SK-N-SH (cell line): ENCODE results near the gene BCL7B. TPM values are rescaled to one million over a fixed set of nuclear protein-coding genes. Genes with fewer than 3 reads are reported as not detected.

ENCODE experiments used
- CTCF ChIA-PET: fragments of 300-600, 350-600 bp; formaldehyde crosslinking; extraction: SDS; loops from one replicate; lab custom pipeline; 2021; lab: Yijun Ruan, JAX
- POLR2A ChIA-PET: fragments of 350-600 bp; sonication (Branson Sonifier 250); formaldehyde crosslinking; extraction: SDS; loops from one replicate; lab custom pipeline; 2020; ENCODE audit warnings: antibody characterized with exemption, inconsistent platforms; lab: Yijun Ruan, JAX
- DNase-seq: peaks from one replicate; pipeline ENCODE4 v3.0.0; 2012
- H2AFZ ChIP-seq: fragments of 200-600 bp; sonication (generic); 2 replicates; pipeline ENCODE4 v1.8.1; 2016; ENCODE audit warnings: antibody characterized with exemption, mild to moderate bottlenecking, low read depth
- H3F3A ChIP-seq: fragments of 200-600 bp; sonication (generic); replicated peaks from 2 replicates; pipeline ENCODE3; 2016; ENCODE audit warnings: antibody characterized with exemption, mild to moderate bottlenecking; ENCODE audit not compliant: insufficient read depth
- H3K27ac ChIP-seq, 2 experiments: fragments of 200-500 bp in 1 of 2; fragments of 200-600 bp in 1 of 2; sonication (Bioruptor generic) in 1 of 2; sonication (generic), shearing (Covaris generic) in 1 of 2; 2 replicates each; pipeline versions ENCODE4 v1.5.1 to v1.6.1; 2014 to 2016; ENCODE audit warnings: low read depth in 2 of 2, inconsistent platforms in 1 of 2, low read length in 1 of 2, mild to moderate bottlenecking in 1 of 2, mixed read lengths in 1 of 2
- H3K27me3 ChIP-seq: fragments of 200-600 bp; sonication (generic), shearing (Covaris generic); 2 replicates; pipeline ENCODE4 v1.6.1; 2016; ENCODE audit warnings: mixed run types; ENCODE audit not compliant: insufficient read depth
- H3K36me3 ChIP-seq, 2 experiments: fragments of 200-500 bp in 1 of 2; fragments of 200-600 bp in 1 of 2; sonication (Bioruptor generic) in 1 of 2; sonication (generic) in 1 of 2; replicated peaks in 1 of 2; 2 replicates each; pipeline versions ENCODE3 to v1.5.1; 2014 to 2016; ENCODE audit warnings: low read length in 1 of 2, mild to moderate bottlenecking in 1 of 2; ENCODE audit not compliant: insufficient read depth in 2 of 2, control insufficient read depth in 1 of 2
- H3K4me1 ChIP-seq, 2 experiments: fragments of 200-500 bp in 1 of 2; fragments of 200-600 bp in 1 of 2; sonication (Bioruptor generic) in 1 of 2; sonication (generic), shearing (Covaris generic) in 1 of 2; 2 replicates each; pipeline versions ENCODE4 v1.5.1 to v1.6.1; 2014 to 2016; ENCODE audit warnings: low read depth in 1 of 2, low read length in 1 of 2, mixed run types in 1 of 2; ENCODE audit not compliant: insufficient read depth in 2 of 2, control insufficient read depth in 1 of 2
- H3K4me2 ChIP-seq: fragments of 200-600 bp; sonication (generic), shearing (Covaris generic); 2 replicates; pipeline ENCODE4 v1.6.1; 2017; ENCODE audit warnings: mixed run types
- H3K4me3 ChIP-seq, 2 experiments: fragments of 200-500 bp in 1 of 2; fragments of 200-600 bp in 1 of 2; sonication (Bioruptor generic) in 1 of 2; sonication (generic), shearing (Covaris generic) in 1 of 2; 2 replicates each; pipeline versions ENCODE4 v1.5.1 to v1.8.1; 2014 to 2016; ENCODE audit warnings: low read depth in 2 of 2, inconsistent platforms in 1 of 2, low read length in 1 of 2, mild to moderate bottlenecking in 1 of 2, mixed read lengths in 1 of 2, moderate library complexity in 1 of 2
- H3K79me2 ChIP-seq: fragments of 200-600 bp; sonication (generic); 2 replicates; pipeline ENCODE4 v1.8.1; 2017; ENCODE audit warnings: mild to moderate bottlenecking; ENCODE audit not compliant: insufficient read depth
- H3K9ac ChIP-seq: fragments of 200-600 bp; sonication (generic); 2 replicates; pipeline ENCODE4 v1.6.1; 2017; ENCODE audit warnings: mixed run types
- H3K9me2 ChIP-seq: fragments of 200-600 bp; sonication (generic); 2 replicates; pipeline ENCODE4 v1.6.1; 2017; ENCODE audit warnings: mixed run types
- H3K9me3 ChIP-seq: fragments of 200-600 bp; sonication (generic); 2 replicates; pipeline ENCODE4 v1.6.1; 2017; ENCODE audit warnings: mixed run types, mild to moderate bottlenecking, moderate library complexity
- H4K20me1 ChIP-seq: fragments of 200-600 bp; sonication (generic); 2 replicates; pipeline ENCODE4 v1.6.1; 2017; ENCODE audit warnings: mild to moderate bottlenecking, mixed run types; ENCODE audit not compliant: insufficient read depth
- ELF1 ChIP-seq: IDR thresholded peaks from 2 replicates; pipeline ENCODE4 v1.4.0; 2012
- EP300 ChIP-seq, 2 experiments: IDR thresholded peaks; 2 replicates each; pipeline versions ENCODE4 v1.4.0 to v1.6.1; 2012; ENCODE audit warnings: borderline replicate concordance in 1 of 2, low read depth in 1 of 2, low read length in 1 of 2
- EZH2phosphoT487 ChIP-seq: fragments of 200-600 bp; sonication (generic); IDR thresholded peaks from 2 replicates; pipeline ENCODE4 v1.6.1; 2017; ENCODE audit warnings: low read depth, mixed run types, mild to moderate bottlenecking, antibody characterized with exemption, moderate library complexity, borderline replicate concordance
- FOXJ3 ChIP-seq: sonication (generic); formaldehyde crosslinking; IDR thresholded peaks from 2 replicates; pipeline ENCODE4 v1.5.1; 2020; ENCODE audit warnings: mild to moderate bottlenecking, missing genetic modification reagents
- FOXM1 ChIP-seq: IDR thresholded peaks from 2 replicates; pipeline ENCODE4 v1.4.0; 2012; ENCODE audit warnings: low read depth, mild to moderate bottlenecking
- GATA2 ChIP-seq: sonication (generic); formaldehyde crosslinking; IDR thresholded peaks from 2 replicates; pipeline ENCODE4 v1.5.0; 2020; ENCODE audit warnings: mild to moderate bottlenecking, missing genetic modification reagents
- JUND ChIP-seq: IDR thresholded peaks from 2 replicates; pipeline ENCODE4 v1.4.0; 2012
- MEF2A ChIP-seq: IDR thresholded peaks from 2 replicates; pipeline ENCODE4 v1.4.0; 2012; ENCODE audit warnings: low read depth, borderline replicate concordance
- MXI1 ChIP-seq: IDR thresholded peaks from 2 replicates; pipeline ENCODE4 v1.6.1; 2012; ENCODE audit warnings: mild to moderate bottlenecking, low read depth, low read length, improper control_type of control experiment
- NFIC ChIP-seq: IDR thresholded peaks from 2 replicates; pipeline ENCODE4 v1.4.0; 2012; ENCODE audit warnings: borderline replicate concordance
- RCOR1 ChIP-seq: fragments of 150-350 bp; IDR thresholded peaks from 2 replicates; pipeline ENCODE4 v1.6.1; 2017; ENCODE audit warnings: antibody characterized with exemption, low read length
- RFX5 ChIP-seq: IDR thresholded peaks from 2 replicates; pipeline ENCODE4 v1.6.1; 2012; ENCODE audit warnings: mild to moderate bottlenecking, improper control_type of control experiment, low read length
- RXRA ChIP-seq: IDR thresholded peaks from 2 replicates; pipeline ENCODE4 v1.4.0; 2012; ENCODE audit warnings: low read depth, mild to moderate bottlenecking, borderline replicate concordance
- SIN3A ChIP-seq: IDR thresholded peaks from 2 replicates; pipeline ENCODE4 v1.6.1; 2012; ENCODE audit warnings: low read depth, mild to moderate bottlenecking, low read length, moderate library complexity, borderline replicate concordance
- SMC3 ChIP-seq: IDR thresholded peaks from 2 replicates; pipeline ENCODE4 v1.6.1; 2012; ENCODE audit warnings: low read depth, low read length, improper control_type of control experiment
- TCF12 ChIP-seq: IDR thresholded peaks from 2 replicates; pipeline ENCODE4 v1.4.0; 2012
- TEAD4 ChIP-seq: IDR thresholded peaks from 2 replicates; pipeline ENCODE4 v1.4.0; 2012; ENCODE audit warnings: mild to moderate bottlenecking, borderline replicate concordance; ENCODE audit not compliant: insufficient read depth
- YY1 ChIP-seq: IDR thresholded peaks from 2 replicates; pipeline ENCODE4 v1.4.0; 2012; ENCODE audit warnings: low read depth, mild to moderate bottlenecking
- WGBS: methylation state at CpG from one replicate; pipeline ENCODE4 v1.1.6; 2017; ENCODE audit warnings: low lambda C conversion rate; 5-methylcytosine and 5-hydroxymethylcytosine counted together
- polyA plus RNA-seq, 3 experiments: library from polyadenylated mRNA; depleted of rRNA; stranded (reverse); fragments of >200 nt; gene quantifications; 2 replicates each; pipeline ENCODE4 v1.2.3, GENCODE V29; 2012
- TF ChIP-seq, protein P1 (sequence below): IDR thresholded peaks from 2 replicates; pipeline ENCODE4 v1.4.0; 2012; ENCODE audit warnings: low read depth
- TF ChIP-seq, protein P2 (sequence below): IDR thresholded peaks from 2 replicates; pipeline ENCODE4 v1.4.0; 2012; ENCODE audit warnings: low read depth, borderline replicate concordance
- TF ChIP-seq, protein P3 (sequence below): IDR thresholded peaks from 2 replicates; pipeline ENCODE4; 2012
- TF ChIP-seq, protein P4 (sequence below): fragments of 200-600 bp; sonication (generic); IDR thresholded peaks from 2 replicates; pipeline ENCODE4 v1.6.1; 2017; ENCODE audit warnings: antibody characterized with exemption, mild to moderate bottlenecking, moderate library complexity

BCL7B gene
- polyA plus RNA-seq, 1 of the 3 experiments (the other 2 are of a cell fraction) = 114 TPM

DNA sequence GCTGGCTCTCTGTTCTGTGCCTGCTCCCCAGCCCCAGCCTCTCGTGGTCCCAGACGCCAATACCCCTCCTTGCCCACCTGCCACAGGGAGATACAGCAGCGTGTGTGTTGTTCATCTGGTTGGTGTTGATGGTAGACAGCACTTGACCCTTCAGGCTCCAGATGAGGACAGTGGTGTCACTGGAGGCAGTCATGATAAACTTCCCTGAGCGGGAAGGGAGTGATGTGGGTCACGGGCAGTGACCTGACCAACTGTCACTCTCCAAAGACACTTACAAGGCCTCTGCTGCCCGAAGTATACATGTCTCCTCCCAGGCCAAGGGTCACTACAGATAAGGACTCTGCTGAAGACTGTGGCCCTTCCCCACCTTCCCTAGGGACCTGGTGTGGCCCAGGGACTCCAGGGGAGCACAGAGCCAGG lies 15.3 kb upstream of the BCL7B start:
- Histone ChIP-seq H2AFZ (no peak overlapping the region), H3K9ac (no peak overlapping the region), H3K36me3 (peaks cover 55 to 79% of the 10 kb centered on the region in 2 experiments), H3F3A (peaks cover 18% of the 10 kb centered on the region), H4K20me1 (peaks cover 32% of the 10 kb centered on the region)
- ChIA-PET CTCF (interaction anchor here (1.6 kb wide), 1 partner anchor 34 kb away, joined by 7 read pairs; no protein-coding TSS in a partner anchor), POLR2A (no interaction called here)
- TF ChIP-seq EZH2phosphoT487 (no peak), RFX5 (no peak), RCOR1 (no peak), ELF1 (no peak), RXRA (no peak), TCF12 (no peak), YY1 (no peak), JUND (no peak), NFIC (no peak), MXI1 (no peak), GATA2 (no peak), FOXJ3 (no peak), SIN3A (no peak), FOXM1 (no peak)
- TF ChIP-seq, protein P1, sequence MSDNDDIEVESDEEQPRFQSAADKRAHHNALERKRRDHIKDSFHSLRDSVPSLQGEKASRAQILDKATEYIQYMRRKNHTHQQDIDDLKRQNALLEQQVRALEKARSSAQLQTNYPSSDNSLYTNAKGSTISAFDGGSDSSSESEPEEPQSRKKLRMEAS = no peak
- TF ChIP-seq, protein P2, sequence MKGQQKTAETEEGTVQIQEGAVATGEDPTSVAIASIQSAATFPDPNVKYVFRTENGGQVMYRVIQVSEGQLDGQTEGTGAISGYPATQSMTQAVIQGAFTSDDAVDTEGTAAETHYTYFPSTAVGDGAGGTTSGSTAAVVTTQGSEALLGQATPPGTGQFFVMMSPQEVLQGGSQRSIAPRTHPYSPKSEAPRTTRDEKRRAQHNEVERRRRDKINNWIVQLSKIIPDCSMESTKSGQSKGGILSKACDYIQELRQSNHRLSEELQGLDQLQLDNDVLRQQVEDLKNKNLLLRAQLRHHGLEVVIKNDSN = no peak
- TF ChIP-seq, protein P3, sequence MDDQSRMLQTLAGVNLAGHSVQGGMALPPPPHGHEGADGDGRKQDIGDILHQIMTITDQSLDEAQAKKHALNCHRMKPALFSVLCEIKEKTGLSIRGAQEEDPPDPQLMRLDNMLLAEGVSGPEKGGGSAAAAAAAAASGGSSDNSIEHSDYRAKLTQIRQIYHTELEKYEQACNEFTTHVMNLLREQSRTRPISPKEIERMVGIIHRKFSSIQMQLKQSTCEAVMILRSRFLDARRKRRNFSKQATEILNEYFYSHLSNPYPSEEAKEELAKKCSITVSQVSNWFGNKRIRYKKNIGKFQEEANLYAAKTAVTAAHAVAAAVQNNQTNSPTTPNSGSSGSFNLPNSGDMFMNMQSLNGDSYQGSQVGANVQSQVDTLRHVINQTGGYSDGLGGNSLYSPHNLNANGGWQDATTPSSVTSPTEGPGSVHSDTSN = no peak
- TF ChIP-seq, all 33 proteins: peak for 0
- Histone ChIP-seq H3K4me1 (peaks cover 4 to 10% of the 10 kb centered on the region in 2 experiments; a peak in 3 of 4 replicates), H3K4me3 (no peak overlapping the region), H3K4me2 (no peak overlapping the region), H3K79me2 (peaks cover 52% of the 10 kb centered on the region), H3K27me3 (no peaks in the 10 kb centered on the region), H3K27ac (no peak overlapping the region), H3K9me2 (no peaks in the 10 kb centered on the region), H3K9me3 (no peaks in the 10 kb centered on the region)
- WGBS = 92% methylated on average over 6 of the region's 6 CpGs
- DNase-seq = no peak

DNA sequence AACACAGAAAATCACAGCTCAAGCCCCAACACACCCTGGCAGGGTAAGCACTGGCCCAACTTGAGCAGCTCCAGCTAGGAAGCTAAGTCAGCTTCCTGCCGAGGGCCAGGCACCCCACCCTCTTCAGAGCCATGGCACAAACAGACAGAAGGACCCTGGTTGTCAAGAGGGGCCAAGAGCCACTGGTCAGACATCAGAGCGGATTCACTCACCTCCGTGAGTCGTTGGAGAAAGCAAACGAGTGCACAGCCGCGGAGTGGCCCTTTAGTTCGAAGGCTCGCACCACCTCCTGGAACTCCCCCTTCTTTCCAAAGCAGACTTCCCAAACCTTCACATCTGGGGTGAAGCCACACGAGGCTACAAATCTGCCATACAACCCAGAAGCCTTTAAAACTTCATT lies 13.5 kb upstream of the BCL7B start:
- POLR2A ChIA-PET = no interaction called here
- Histone ChIP-seq H3K9ac (no peak overlapping the region), H3K36me3 (peaks cover 55 to 70% of the 10 kb centered on the region in 2 experiments), H3K9me3 (no peaks in the 10 kb centered on the region), H3K9me2 (no peaks in the 10 kb centered on the region), H4K20me1 (peaks cover 26% of the 10 kb centered on the region), H2AFZ (no peak overlapping the region), H3F3A (peaks cover 24% of the 10 kb centered on the region), H3K79me2 (peaks cover 34% of the 10 kb centered on the region), H3K27me3 (no peaks in the 10 kb centered on the region), H3K4me1 (no peaks in the 10 kb centered on the region), H3K27ac (no peak overlapping the region), H3K4me3 (no peak overlapping the region), H3K4me2 (no peak overlapping the region)
- WGBS = 96% methylated on average over 10 of the region's 10 CpGs
- TF ChIP-seq, protein P4, sequence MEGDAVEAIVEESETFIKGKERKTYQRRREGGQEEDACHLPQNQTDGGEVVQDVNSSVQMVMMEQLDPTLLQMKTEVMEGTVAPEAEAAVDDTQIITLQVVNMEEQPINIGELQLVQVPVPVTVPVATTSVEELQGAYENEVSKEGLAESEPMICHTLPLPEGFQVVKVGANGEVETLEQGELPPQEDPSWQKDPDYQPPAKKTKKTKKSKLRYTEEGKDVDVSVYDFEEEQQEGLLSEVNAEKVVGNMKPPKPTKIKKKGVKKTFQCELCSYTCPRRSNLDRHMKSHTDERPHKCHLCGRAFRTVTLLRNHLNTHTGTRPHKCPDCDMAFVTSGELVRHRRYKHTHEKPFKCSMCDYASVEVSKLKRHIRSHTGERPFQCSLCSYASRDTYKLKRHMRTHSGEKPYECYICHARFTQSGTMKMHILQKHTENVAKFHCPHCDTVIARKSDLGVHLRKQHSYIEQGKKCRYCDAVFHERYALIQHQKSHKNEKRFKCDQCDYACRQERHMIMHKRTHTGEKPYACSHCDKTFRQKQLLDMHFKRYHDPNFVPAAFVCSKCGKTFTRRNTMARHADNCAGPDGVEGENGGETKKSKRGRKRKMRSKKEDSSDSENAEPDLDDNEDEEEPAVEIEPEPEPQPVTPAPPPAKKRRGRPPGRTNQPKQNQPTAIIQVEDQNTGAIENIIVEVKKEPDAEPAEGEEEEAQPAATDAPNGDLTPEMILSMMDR = no peak
- TF ChIP-seq, protein P2 = no peak
- TF ChIP-seq, protein P1 = no peak
- TF ChIP-seq TEAD4 (no peak), FOXM1 (no peak), EP300 (IDR thresholded peaks at IDR 0.05; ENCODE audit: borderline replicate concordance in 1 of 2, low read depth in 1 of 2, low read length in 1 of 2) (no peak), RXRA (no peak), RFX5 (no peak), MEF2A (no peak), SMC3 (no peak)
- TF ChIP-seq, protein P3 = no peak
- DNase-seq = no peak
- CTCF ChIA-PET = no interaction called here
